B cell (primary cell): ENCODE results near the gene TET2. TPM values are rescaled to one million over a fixed set of nuclear protein-coding genes. Genes with fewer than 3 reads are reported as not detected.

Experiments
- ATAC-seq: fragments of 200-7000 bp; cut with Tn5 transposase; one replicate; pipeline ENCODE4 v1.10.0; 2021; ENCODE audit warnings: low read depth, mild to moderate bottlenecking, moderate number of reproducible peaks, moderate library complexity
- CTCF ChIA-PET: fragments of 350-600 bp; sonication (Branson Sonifier 250); formaldehyde crosslinking; loops from one replicate; lab custom pipeline; 2021; ENCODE audit warnings: antibody characterized with exemption, inconsistent platforms; lab: Charles Lee
- POLR2A ChIA-PET: fragments of 350-600 bp; sonication (Branson Sonifier 250); formaldehyde crosslinking; loops from one replicate; lab custom pipeline; 2021; ENCODE audit warnings: antibody characterized with exemption; lab: Charles Lee
- DNase-seq: peaks from one replicate; pipeline ENCODE4 v3.0.0; 2013
- H2AFZ ChIP-seq: 2 replicates; pipeline ENCODE4 v1.6.1; 2012; ENCODE audit warnings: mild to moderate bottlenecking, low read depth, low read length; ENCODE audit not compliant: insufficient read depth, poor library complexity, severe bottlenecking
- H3K27ac ChIP-seq, 2 donors: 1 replicate in 1 of 2; 2 replicates in 1 of 2; pipeline ENCODE4 v1.5.1; 2012 to 2013; ENCODE audit warnings: low read length in 2 of 2, mild to moderate bottlenecking in 2 of 2, moderate library complexity in 1 of 2
- H3K27me3 ChIP-seq, 4 experiments: fragments of 200-600 bp in 1 of 4; sonication (generic) in 1 of 4; replicated peaks in 1 of 4; 1 replicate in 2 of 4; 2 replicates in 2 of 4; pipeline versions ENCODE4 v1.6.1 to v1.7.0; 2013 to 2016; ENCODE audit warnings: low read length in 3 of 4, mild to moderate bottlenecking in 2 of 4, mixed read lengths in 1 of 4, moderate library complexity in 1 of 4; ENCODE audit not compliant: insufficient read depth in 4 of 4, control insufficient read depth in 3 of 4; ENCODE audit errors: control extremely low read depth in 1 of 4
- H3K36me3 ChIP-seq, 2 experiments: replicated peaks in 1 of 2; 1 replicate in 1 of 2; 2 replicates in 1 of 2; pipeline versions ENCODE4 v1.6.1 to v1.7.1; 2013; ENCODE audit warnings: low read length in 1 of 2; ENCODE audit not compliant: insufficient read depth in 2 of 2, control insufficient read depth in 1 of 2; ENCODE audit errors: control extremely low read depth in 1 of 2, extremely low read depth in 1 of 2
- H3K4me1 ChIP-seq, 2 donors: fragments of 200-600 bp in 1 of 2; sonication (generic) in 1 of 2; 1 replicate in 1 of 2; 2 replicates in 1 of 2; pipeline versions ENCODE4 v1.5.1 to v1.6.1; 2013 to 2017; ENCODE audit warnings: low read length in 2 of 2; ENCODE audit not compliant: control insufficient read depth in 2 of 2, insufficient read depth in 2 of 2
- H3K4me2 ChIP-seq: replicated peaks from 2 replicates; pipeline ENCODE3; 2012; ENCODE audit warnings: mild to moderate bottlenecking, low read depth, low read length; ENCODE audit not compliant: poor library complexity, severe bottlenecking
- H3K4me3 ChIP-seq, 5 experiments: fragments of 200-600 bp in 1 of 5; sonication (generic) in 1 of 5; 1 replicate in 3 of 5; 2 replicates in 2 of 5; pipeline versions ENCODE4 v1.5.1 to v1.7.0; 2011 to 2016; ENCODE audit warnings: low read length in 4 of 5, mild to moderate bottlenecking in 4 of 5, low read depth in 2 of 5, control low read depth in 1 of 5, moderate library complexity in 1 of 5; ENCODE audit not compliant: insufficient read depth in 1 of 5; ENCODE audit errors: control extremely low read depth in 1 of 5, extremely low read depth in 1 of 5
- H3K79me2 ChIP-seq: fragments of 200-600 bp; sonication (generic); one replicate; pipeline ENCODE4 v1.6.0; 2016; ENCODE audit warnings: low read length; ENCODE audit not compliant: control insufficient read depth, insufficient read depth
- H3K9ac ChIP-seq: fragments of 200-600 bp; sonication (generic); 2 replicates; pipeline ENCODE4 v1.6.1; 2017; ENCODE audit warnings: mild to moderate bottlenecking, low read length, moderate library complexity
- H3K9me3 ChIP-seq, 3 donors: one replicate each; pipeline versions ENCODE4 v1.6.1 to v1.7.1; 2013; ENCODE audit warnings: low read length in 2 of 3; ENCODE audit not compliant: control insufficient read depth in 2 of 3, insufficient read depth in 1 of 3; ENCODE audit errors: control extremely low read depth in 1 of 3
- H4K20me1 ChIP-seq: 2 replicates; pipeline ENCODE4 v1.6.0; 2012; ENCODE audit warnings: mild to moderate bottlenecking, low read length; ENCODE audit not compliant: insufficient read depth, control insufficient read depth, poor library complexity, severe bottlenecking
- H3K27ac Mint-ChIP-seq: one replicate; pipeline ENCODE4 v1.8.0; 2021; ENCODE audit warnings: mixed read lengths
- H3K27me3 Mint-ChIP-seq: one replicate; pipeline ENCODE4 v1.8.0; 2021; ENCODE audit warnings: mixed read lengths
- H3K4me1 Mint-ChIP-seq: one replicate; pipeline ENCODE4 v1.8.0; 2021; ENCODE audit warnings: mixed read lengths
- H3K4me3 Mint-ChIP-seq: one replicate; pipeline ENCODE4 v1.8.0; 2021; ENCODE audit warnings: mixed read lengths
- H3K9me3 Mint-ChIP-seq: one replicate; pipeline ENCODE4 v1.8.0; 2022; ENCODE audit warnings: mixed read lengths; ENCODE audit not compliant: insufficient read depth
- CTCF ChIP-seq: fragments of 200-600 bp; IDR thresholded peaks from one replicate; pipeline ENCODE4 v1.8.0; 2022; ENCODE audit warnings: antibody characterized with exemption, mild to moderate bottlenecking
- EZH2 ChIP-seq: IDR thresholded peaks from 2 replicates; pipeline ENCODE4 v1.6.1; 2012; ENCODE audit warnings: borderline replicate concordance, low read depth, mild to moderate bottlenecking, moderate library complexity, low read length; ENCODE audit not compliant: insufficient read depth, poor library complexity, severe bottlenecking
- intact Hi-C: fragments of 100-400 bp; cut with micrococcal nuclease; formaldehyde crosslinking; loops from one replicate; pipeline ENCODE4 v1.10.0; 2022
- polyA plus RNA-seq: library from polyadenylated mRNA; depleted of rRNA; stranded (reverse); fragments of >200 nt; gene quantifications from 2 replicates; pipeline ENCODE4 v1.2.3, GENCODE V29; 2012
- total RNA-seq, 2 donors: library from RNA; stranded (reverse); fragments of 120-200 nt in 1 of 2; gene quantifications; 1 replicate in 1 of 2; 2 replicates in 1 of 2; pipeline versions ENCODE4 v1.2.3 to v1.2.4, GENCODE V29; 2013 to 2022

The TET2 gene
- total and polyA plus RNA-seq, 2 donors (not counting 1 experiment from before 2014, with no cell fraction given), result 7.1 to 56.8 TPM

GRCh38 chr4:105119356-105119755, 27.3 kb upstream of the TET2 start:
- H3K4me3 Mint-ChIP-seq, result no peak overlapping the region
- peaks cover 0 to 1% (median 0%) of the 10 kb centered on the region in 3 donors for H3K9me3 ChIP-seq
- DNase-seq (no peak), ATAC-seq (no peak)
- peaks cover 0 to 2% (median 0%) of the 10 kb centered on the region in 4 experiments for H3K27me3 ChIP-seq
- H3K9me3 Mint-ChIP-seq, result no peaks in the 10 kb centered on the region
- no peak overlapping the region for H3K27ac ChIP-seq
- no peak overlapping the region for H3K4me2 ChIP-seq
- TF ChIP-seq EZH2 (no peak), CTCF (no peak)
- H4K20me1 ChIP-seq, result no peaks in the 10 kb centered on the region
- H3K9ac ChIP-seq, result no peak overlapping the region
- intact Hi-C loops, result no loop called here
- H3K4me3 ChIP-seq, result no peak overlapping the region
- ChIA-PET POLR2A (no interaction called here), CTCF (no interaction called here)
- no peaks in the 10 kb centered on the region for H3K79me2 ChIP-seq
- H2AFZ ChIP-seq, result no peak overlapping the region
- no peaks in the 10 kb centered on the region for H3K4me1 Mint-ChIP-seq
- H3K27ac Mint-ChIP-seq, result no peak overlapping the region
- H3K4me1 ChIP-seq, result no peaks in the 10 kb centered on the region
- H3K27me3 Mint-ChIP-seq, result peaks cover 4% of the 10 kb centered on the region
- no peaks in the 10 kb centered on the region for H3K36me3 ChIP-seq

- Histone ChIP-seq H3K4me1 (no peaks in the 10 kb centered on the region), H3K9ac (no peak overlapping the region), H3K79me2 (no peaks in the 10 kb centered on the region), H3K36me3 (no peaks in the 10 kb centered on the region), H3K4me3 (no peak overlapping the region), H4K20me1 (no peaks in the 10 kb centered on the region), H2AFZ (no peak overlapping the region), H3K4me2 (no peak overlapping the region), H3K27ac (no peak overlapping the region), H3K27me3 (no peaks in the 10 kb centered on the region), H3K9me3 (no peaks in the 10 kb centered on the region)
- H3K4me1 Mint-ChIP-seq, result no peaks in the 10 kb centered on the region
- no peak for TF ChIP-seq CTCF
- no peak for TF ChIP-seq EZH2
- ChIA-PET POLR2A (no interaction called here), CTCF (no interaction called here)
- no peak overlapping the region for H3K4me3 Mint-ChIP-seq
- H3K27me3 Mint-ChIP-seq, result no peaks in the 10 kb centered on the region
- intact Hi-C loops, result no loop called here
- no peaks in the 10 kb centered on the region for H3K9me3 Mint-ChIP-seq
- DNase-seq (no peak), ATAC-seq (no peak)
- H3K27ac Mint-ChIP-seq, result no peak overlapping the region
These were observed 26.1 kb upstream of the TET2 start for GRCh38 chr4:105120626-105121025.
